Measurements from ENCODE around the gene FAM13C.

Gene FAM13C

DNA sequence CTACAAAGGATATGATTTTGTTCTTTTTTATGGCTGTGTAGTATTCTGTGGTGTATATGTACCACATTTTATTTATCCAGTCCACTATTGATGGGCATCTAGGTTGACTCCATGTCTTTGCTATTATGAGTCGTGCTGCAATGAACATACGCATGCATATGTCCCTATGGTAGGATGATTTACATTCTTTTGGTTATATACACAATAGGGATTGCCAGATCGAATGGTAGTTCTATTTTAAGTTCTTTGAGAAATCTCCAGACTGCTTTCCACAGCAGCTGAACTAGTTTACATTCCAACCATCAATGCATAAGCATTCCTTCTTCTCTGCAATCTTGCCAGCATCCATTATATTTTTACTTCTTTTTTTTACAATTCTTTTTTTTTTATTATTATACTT, 35.6 kb upstream of the FAM13C start:
- Histone ChIP-seq H3K27ac (ENCODE audit: low read length) (no peak overlapping the region), H3K4me3 (ENCODE audit: low read depth in 1 of 2, low read length in 2 of 2) (no peak overlapping the region), H2AFZ (ENCODE audit: low read depth, low read length) (no peak overlapping the region), H3K4me1 (ENCODE audit: insufficient read depth, low read length) (no peaks in the 10 kb centered on the region), H3K36me3 (ENCODE audit: insufficient read depth, low read length) (no peaks in the 10 kb centered on the region), H3K27me3 (ENCODE audit: insufficient read depth, low read length, poor library complexity) (no peaks in the 10 kb centered on the region), H3K4me2 (ENCODE audit: insufficient read depth, low read length) (no peak overlapping the region), H3K9me3 (ENCODE audit: insufficient read depth, low read length, severe bottlenecking) (no peaks in the 10 kb centered on the region), H4K20me1 (ENCODE audit: insufficient read depth, low read length) (no peaks in the 10 kb centered on the region), H3K79me2 (ENCODE audit: insufficient read depth, low read length) (no peaks in the 10 kb centered on the region), H3K9ac (ENCODE audit: low read depth, low read length) (no peak overlapping the region)
- ATAC-seq (ENCODE audit: insufficient read depth, low read depth) = no peak
- TF ChIP-seq EZH2 (IDR thresholded peaks at IDR 0.05; ENCODE audit: borderline replicate concordance, low read depth, low read length, severe bottlenecking) = no peak
- TF ChIP-seq, protein P1, sequence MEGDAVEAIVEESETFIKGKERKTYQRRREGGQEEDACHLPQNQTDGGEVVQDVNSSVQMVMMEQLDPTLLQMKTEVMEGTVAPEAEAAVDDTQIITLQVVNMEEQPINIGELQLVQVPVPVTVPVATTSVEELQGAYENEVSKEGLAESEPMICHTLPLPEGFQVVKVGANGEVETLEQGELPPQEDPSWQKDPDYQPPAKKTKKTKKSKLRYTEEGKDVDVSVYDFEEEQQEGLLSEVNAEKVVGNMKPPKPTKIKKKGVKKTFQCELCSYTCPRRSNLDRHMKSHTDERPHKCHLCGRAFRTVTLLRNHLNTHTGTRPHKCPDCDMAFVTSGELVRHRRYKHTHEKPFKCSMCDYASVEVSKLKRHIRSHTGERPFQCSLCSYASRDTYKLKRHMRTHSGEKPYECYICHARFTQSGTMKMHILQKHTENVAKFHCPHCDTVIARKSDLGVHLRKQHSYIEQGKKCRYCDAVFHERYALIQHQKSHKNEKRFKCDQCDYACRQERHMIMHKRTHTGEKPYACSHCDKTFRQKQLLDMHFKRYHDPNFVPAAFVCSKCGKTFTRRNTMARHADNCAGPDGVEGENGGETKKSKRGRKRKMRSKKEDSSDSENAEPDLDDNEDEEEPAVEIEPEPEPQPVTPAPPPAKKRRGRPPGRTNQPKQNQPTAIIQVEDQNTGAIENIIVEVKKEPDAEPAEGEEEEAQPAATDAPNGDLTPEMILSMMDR (IDR thresholded peaks at IDR 0.05; ENCODE audit: borderline replicate concordance, extremely low read depth, low read length, poor library complexity, severe bottlenecking) = no peak
- DNase-seq = no peak

DNA sequence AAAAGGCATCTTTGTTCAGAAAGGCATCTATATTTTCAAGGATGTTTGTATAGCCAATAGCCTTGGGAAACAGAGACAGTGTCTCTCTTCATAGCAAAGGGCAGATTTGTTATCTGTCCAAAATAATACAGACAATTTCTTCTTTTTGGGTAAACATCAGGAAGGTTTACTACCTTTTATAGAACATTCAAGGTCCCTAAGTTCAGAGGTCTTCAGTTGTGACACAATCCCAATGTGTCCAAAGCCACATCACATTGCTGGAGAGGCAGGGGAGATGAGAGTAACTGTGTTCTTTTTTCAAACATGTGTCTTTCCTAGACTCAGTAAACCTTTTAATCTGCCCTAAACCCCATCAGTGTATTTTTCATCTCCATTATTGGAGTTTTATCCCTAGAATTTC, 33.6 kb upstream of the FAM13C start:
- Histone ChIP-seq H3K9ac (ENCODE audit: low read depth, low read length) (no peak overlapping the region), H3K9me3 (ENCODE audit: insufficient read depth, low read length, severe bottlenecking) (no peaks in the 10 kb centered on the region), H3K36me3 (ENCODE audit: insufficient read depth, low read length) (no peaks in the 10 kb centered on the region), H3K4me2 (ENCODE audit: insufficient read depth, low read length) (no peak overlapping the region), H3K27me3 (ENCODE audit: insufficient read depth, low read length, poor library complexity) (no peaks in the 10 kb centered on the region), H2AFZ (ENCODE audit: low read depth, low read length) (no peak overlapping the region), H4K20me1 (ENCODE audit: insufficient read depth, low read length) (no peaks in the 10 kb centered on the region), H3K4me3 (ENCODE audit: low read depth in 1 of 2, low read length in 2 of 2) (no peak overlapping the region), H3K27ac (ENCODE audit: low read length) (no peak overlapping the region), H3K4me1 (ENCODE audit: insufficient read depth, low read length) (no peaks in the 10 kb centered on the region), H3K79me2 (ENCODE audit: insufficient read depth, low read length) (no peaks in the 10 kb centered on the region)
- ATAC-seq (ENCODE audit: insufficient read depth, low read depth) (no peak), DNase-seq (no peak)
- no peak for TF ChIP-seq EZH2 (IDR thresholded peaks at IDR 0.05; ENCODE audit: borderline replicate concordance, low read depth, low read length, severe bottlenecking)
- TF ChIP-seq, protein P1 (IDR thresholded peaks at IDR 0.05; ENCODE audit: borderline replicate concordance, extremely low read depth, low read length, poor library complexity, severe bottlenecking) = no peak

DNA sequence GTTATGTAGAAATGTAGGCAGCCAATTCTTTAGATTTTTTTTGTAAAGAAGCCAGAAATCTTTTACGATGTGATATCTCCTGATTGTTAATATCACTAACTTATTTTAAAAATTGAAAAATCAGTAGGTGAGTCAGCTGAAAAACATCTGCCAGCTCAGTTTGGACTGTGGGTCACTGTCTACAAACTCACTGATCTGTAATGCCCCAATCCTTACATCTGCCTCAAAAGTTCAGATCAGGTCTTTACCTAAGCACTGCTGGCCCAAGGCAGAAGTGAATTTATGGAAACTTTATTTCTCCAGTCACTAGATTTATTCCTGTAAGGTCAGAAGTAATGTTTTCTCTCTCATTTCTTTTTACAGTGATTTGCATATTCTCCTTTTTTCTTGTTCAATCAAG, 31.0 kb upstream of the FAM13C start:
- H2AFZ ChIP-seq (ENCODE audit: low read depth, low read length) = no peak overlapping the region
- no peaks in the 10 kb centered on the region for H3K79me2 ChIP-seq (ENCODE audit: insufficient read depth, low read length)
- no peak overlapping the region for H3K4me2 ChIP-seq (ENCODE audit: insufficient read depth, low read length)
- no peaks in the 10 kb centered on the region for H3K9me3 ChIP-seq (ENCODE audit: insufficient read depth, low read length, severe bottlenecking)
- H3K9ac ChIP-seq (ENCODE audit: low read depth, low read length) = no peak overlapping the region
- H3K36me3 ChIP-seq (ENCODE audit: insufficient read depth, low read length) = no peaks in the 10 kb centered on the region
- TF ChIP-seq, protein P1 (IDR thresholded peaks at IDR 0.05; ENCODE audit: borderline replicate concordance, extremely low read depth, low read length, poor library complexity, severe bottlenecking) = no peak
- TF ChIP-seq EZH2 (IDR thresholded peaks at IDR 0.05; ENCODE audit: borderline replicate concordance, low read depth, low read length, severe bottlenecking) = no peak
- no peak overlapping the region for H3K27ac ChIP-seq (ENCODE audit: low read length)
- H3K4me1 ChIP-seq (ENCODE audit: insufficient read depth, low read length) = no peaks in the 10 kb centered on the region
- no peak for DNase-seq
- H3K27me3 ChIP-seq (ENCODE audit: insufficient read depth, low read length, poor library complexity) = no peaks in the 10 kb centered on the region
- H4K20me1 ChIP-seq (ENCODE audit: insufficient read depth, low read length) = no peaks in the 10 kb centered on the region
- no peak overlapping the region for H3K4me3 ChIP-seq (ENCODE audit: low read depth in 1 of 2, low read length in 2 of 2)
- no peak for ATAC-seq (ENCODE audit: insufficient read depth, low read depth)

DNA sequence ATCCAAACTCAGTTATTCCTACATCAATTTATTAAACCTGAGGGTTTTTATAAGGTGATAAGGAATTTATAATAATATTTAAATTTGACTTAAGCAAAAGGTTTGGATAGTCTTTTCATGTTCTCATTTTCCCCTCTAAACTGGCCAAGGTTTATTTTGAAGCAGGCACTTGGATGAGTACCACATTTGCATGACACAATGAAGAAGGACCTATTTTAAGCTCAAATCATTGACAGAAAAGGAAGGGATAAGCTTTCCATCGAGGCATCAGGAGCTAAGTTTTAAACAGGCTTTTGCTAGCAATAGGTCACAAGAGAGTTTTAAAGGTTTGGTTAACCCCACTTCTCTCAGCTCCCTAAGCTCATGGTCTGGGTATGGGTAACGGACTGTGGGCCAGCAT, 28.7 kb upstream of the FAM13C start:
- Histone ChIP-seq H3K36me3 (ENCODE audit: insufficient read depth, low read length) (no peaks in the 10 kb centered on the region), H3K9me3 (ENCODE audit: insufficient read depth, low read length, severe bottlenecking) (no peaks in the 10 kb centered on the region), H2AFZ (ENCODE audit: low read depth, low read length) (no peak overlapping the region), H3K4me3 (ENCODE audit: low read depth in 1 of 2, low read length in 2 of 2) (no peak overlapping the region), H4K20me1 (ENCODE audit: insufficient read depth, low read length) (no peaks in the 10 kb centered on the region), H3K27ac (ENCODE audit: low read length) (no peak overlapping the region), H3K9ac (ENCODE audit: low read depth, low read length) (no peak overlapping the region), H3K4me1 (ENCODE audit: insufficient read depth, low read length) (no peaks in the 10 kb centered on the region), H3K27me3 (ENCODE audit: insufficient read depth, low read length, poor library complexity) (no peaks in the 10 kb centered on the region), H3K4me2 (ENCODE audit: insufficient read depth, low read length) (no peak overlapping the region), H3K79me2 (ENCODE audit: insufficient read depth, low read length) (no peaks in the 10 kb centered on the region)
- DNase-seq (no peak), ATAC-seq (ENCODE audit: insufficient read depth, low read depth) (no peak)
- TF ChIP-seq, protein P1 (IDR thresholded peaks at IDR 0.05; ENCODE audit: borderline replicate concordance, extremely low read depth, low read length, poor library complexity, severe bottlenecking) = no peak
- no peak for TF ChIP-seq EZH2 (IDR thresholded peaks at IDR 0.05; ENCODE audit: borderline replicate concordance, low read depth, low read length, severe bottlenecking)

Data from DND-41 (cell line).